H9 (cell line): Measurements from ENCODE around the gene GSG1L. TPM values are rescaled to one million over a fixed set of nuclear protein-coding genes. Genes with fewer than 3 reads are reported as not detected.
A peak's percentile ranks its signal among the peaks of the same experiment; 100 is the strongest.

Experiments used
- DNase-seq: peaks from one replicate; pipeline ENCODE4 v3.0.0-alpha.2; 2017
- H2AFZ ChIP-seq: one replicate; pipeline ENCODE4 v1.6.1; 2013; ENCODE audit warnings: mild to moderate bottlenecking, low read length, control low read depth, moderate library complexity
- H2AK5ac ChIP-seq: 2 replicates; pipeline ENCODE4 v1.6.1; 2013; ENCODE audit warnings: low read length, control low read depth, mixed read lengths; ENCODE audit not compliant: insufficient read length
- H2BK120ac ChIP-seq: one replicate; pipeline ENCODE4 v1.6.1; 2013; ENCODE audit warnings: low read depth, mild to moderate bottlenecking, low read length, control low read depth, inconsistent platforms; ENCODE audit not compliant: poor library complexity, severe bottlenecking
- H2BK12ac ChIP-seq: 2 replicates; pipeline ENCODE4 v1.6.1; 2013; ENCODE audit warnings: low read length, control low read depth, mixed read lengths, low read depth; ENCODE audit not compliant: insufficient read length
- H2BK15ac ChIP-seq: 2 replicates; pipeline ENCODE4 v1.6.1; 2013; ENCODE audit warnings: low read depth, low read length, control low read depth
- H2BK20ac ChIP-seq: one replicate; pipeline ENCODE4 v1.6.1; 2013; ENCODE audit warnings: low read depth, mild to moderate bottlenecking, low read length, control low read depth, inconsistent platforms; ENCODE audit not compliant: poor library complexity, severe bottlenecking
- H2BK5ac ChIP-seq: 2 replicates; pipeline ENCODE4 v1.6.1; 2013; ENCODE audit warnings: low read length, control low read depth, mixed read lengths; ENCODE audit not compliant: insufficient read length
- H3K14ac ChIP-seq: 2 replicates; pipeline ENCODE4 v1.6.1; 2013; ENCODE audit warnings: low read length, control low read depth; ENCODE audit not compliant: insufficient read depth
- H3K18ac ChIP-seq: 2 replicates; pipeline ENCODE4 v1.6.1; 2013; ENCODE audit warnings: low read depth, mild to moderate bottlenecking, mixed read lengths, low read length, control low read depth; ENCODE audit not compliant: insufficient read length
- H3K23ac ChIP-seq: 2 replicates; pipeline ENCODE4 v1.6.1; 2013; ENCODE audit warnings: low read length, control low read depth, mixed read lengths, low read depth; ENCODE audit not compliant: insufficient read length
- H3K23me2 ChIP-seq: 2 replicates; pipeline ENCODE4 v1.6.1; 2013; ENCODE audit warnings: low read depth, mild to moderate bottlenecking, mixed read lengths, low read length, control low read depth; ENCODE audit not compliant: insufficient read length, poor library complexity, severe bottlenecking
- H3K27ac ChIP-seq: 2 replicates; pipeline ENCODE4 v1.5.1; 2013; ENCODE audit warnings: low read length, control low read depth, mixed read lengths, low read depth; ENCODE audit not compliant: insufficient read length
- H3K27me3 ChIP-seq: 2 replicates; pipeline ENCODE4 v1.6.1; 2013; ENCODE audit warnings: low read length, control low read depth, inconsistent platforms; ENCODE audit not compliant: insufficient read depth
- H3K4ac ChIP-seq: 2 replicates; pipeline ENCODE4 v1.6.1; 2013; ENCODE audit warnings: low read depth, mild to moderate bottlenecking, control low read depth, inconsistent platforms, low read length, moderate library complexity
- H3K4me1 ChIP-seq: 2 replicates; pipeline ENCODE4 v1.6.1; 2013; ENCODE audit warnings: low read length, control low read depth, inconsistent platforms; ENCODE audit not compliant: insufficient read depth
- H3K4me2 ChIP-seq: 2 replicates; pipeline ENCODE4 v1.6.1; 2013; ENCODE audit warnings: low read length, control low read depth, mixed read lengths; ENCODE audit not compliant: insufficient read length, insufficient read depth
- H3K56ac ChIP-seq: 2 replicates; pipeline ENCODE4 v1.6.1; 2013; ENCODE audit warnings: low read depth, mild to moderate bottlenecking, mixed read lengths, low read length, control low read depth; ENCODE audit not compliant: insufficient read length
- H3K79me1 ChIP-seq: 2 replicates; pipeline ENCODE4 v1.6.1; 2013; ENCODE audit warnings: low read depth, mild to moderate bottlenecking, moderate library complexity, low read length, control low read depth, inconsistent platforms; ENCODE audit not compliant: insufficient read depth, poor library complexity, severe bottlenecking
- H3K79me2 ChIP-seq: 2 replicates; pipeline ENCODE4 v1.6.1; 2013; ENCODE audit warnings: low read length, control low read depth, inconsistent platforms; ENCODE audit not compliant: insufficient read depth
- H3K9ac ChIP-seq: 2 replicates; pipeline ENCODE4 v1.6.1; 2013; ENCODE audit warnings: low read length, control low read depth, mixed read lengths; ENCODE audit not compliant: insufficient read length; ENCODE audit errors: extremely low read depth
- H3K9me3 ChIP-seq: one replicate; pipeline ENCODE4 v1.6.1; 2013; ENCODE audit warnings: low read depth, low read length, inconsistent platforms; ENCODE audit not compliant: control insufficient read depth
- H3T11ph ChIP-seq: one replicate; pipeline ENCODE4 v1.6.1; 2013; ENCODE audit warnings: mild to moderate bottlenecking, low read length, control low read depth, inconsistent platforms
- H4K20me1 ChIP-seq: one replicate; pipeline ENCODE4 v1.6.1; 2013; ENCODE audit not compliant: control insufficient read depth, insufficient read length, insufficient read depth
- H4K5ac ChIP-seq: 2 replicates; pipeline ENCODE4 v1.6.1; 2013; ENCODE audit warnings: low read depth, mild to moderate bottlenecking, mixed read lengths, low read length, control low read depth; ENCODE audit not compliant: insufficient read length
- H4K8ac ChIP-seq: replicated peaks from 2 replicates; pipeline ENCODE4 v1.6.1; 2013; ENCODE audit warnings: low read length, control low read depth, mixed read lengths, low read depth; ENCODE audit not compliant: insufficient read length
- H4K91ac ChIP-seq: 2 replicates; pipeline ENCODE4 v1.6.1; 2013; ENCODE audit warnings: low read depth, mild to moderate bottlenecking, moderate library complexity, mixed read lengths, low read length, control low read depth; ENCODE audit not compliant: insufficient read length
- H3K27ac Mint-ChIP-seq, 3 experiments: 2 replicates in 2 of 3; 3 replicates in 1 of 3; pipeline ENCODE4 v1.8.0; 2020 to 2021; ENCODE audit warnings: mixed read lengths in 3 of 3, mild to moderate bottlenecking in 1 of 3, moderate library complexity in 1 of 3
- H3K27me3 Mint-ChIP-seq: 2 replicates; pipeline ENCODE4 v1.8.0; 2021; ENCODE audit warnings: low read depth, mild to moderate bottlenecking, moderate library complexity, mixed read lengths
- H3K36me3 Mint-ChIP-seq, 3 experiments: 2 replicates in 2 of 3; 3 replicates in 1 of 3; pipeline ENCODE4 v1.8.0; 2020 to 2021; ENCODE audit warnings: low read depth in 3 of 3, mixed read lengths in 3 of 3; ENCODE audit not compliant: insufficient read depth in 1 of 3
- H3K4me1 Mint-ChIP-seq, 2 experiments: 2 replicates each; pipeline ENCODE4 v1.8.0; 2020; ENCODE audit warnings: mixed read lengths in 2 of 2
- H3K4me3 Mint-ChIP-seq, 2 experiments: 2 replicates in 1 of 2; 3 replicates in 1 of 2; pipeline ENCODE4 v1.8.0; 2020 to 2021; ENCODE audit warnings: mild to moderate bottlenecking in 2 of 2, mixed read lengths in 2 of 2, moderate library complexity in 1 of 2
- H3K9me3 Mint-ChIP-seq, 2 experiments: 2 replicates in 1 of 2; 3 replicates in 1 of 2; pipeline ENCODE4 v1.8.0; 2020; ENCODE audit warnings: mild to moderate bottlenecking in 2 of 2, mixed read lengths in 2 of 2, moderate library complexity in 1 of 2
- CTCF ChIP-seq: fragments of 200-600 bp; sonication (generic); conservative IDR thresholded peaks from 3 replicates; pipeline ENCODE4 v1.8.0; 2021; ENCODE audit warnings: antibody characterized with exemption, mild to moderate bottlenecking
- WGBS: extraction: QIAGEN DNeasy Blood & Tissue Kit; methylation state at CpG from one replicate; pipeline ENCODE4 v1.1.7; 2013; ENCODE audit warnings: missing lambda C conversion rate, low lambda C conversion rate, mixed read lengths; ENCODE audit not compliant: insufficient read length; ENCODE audit errors: extremely low coverage; 5-methylcytosine and 5-hydroxymethylcytosine counted together
- total RNA-seq: library from RNA; stranded (reverse); gene quantifications from 2 replicates; pipeline ENCODE4 v1.2.1, GENCODE V29; 2021

The GSG1L gene
- total RNA-seq, 1 experiment from 2014 or later = 0.35 TPM

- Histone ChIP-seq H2BK15ac (no peak overlapping the region), H3K9ac (no peak overlapping the region), H2AK5ac (no peak overlapping the region), H3K56ac (no peak overlapping the region), H3T11ph (no peak overlapping the region), H3K9me3 (no peaks in the 10 kb centered on the region), H4K91ac (no peak overlapping the region), H3K14ac (no peak overlapping the region), H2BK120ac (no peak overlapping the region), H2BK12ac (no peak overlapping the region), H3K27ac (no peak overlapping the region), H3K4me2 (no peak overlapping the region), H4K5ac (no peak overlapping the region), H3K27me3 (peaks cover 18% of the 10 kb centered on the region; the same call in 1 of the 2 replicates), H3K4me1 (no peaks in the 10 kb centered on the region), H3K23ac (no peak overlapping the region), H2AFZ (no peak overlapping the region), H3K23me2 (peaks cover 5% of the 10 kb centered on the region), H2BK20ac (no peak overlapping the region), H3K4ac (no peak overlapping the region), H4K20me1 (no peaks in the 10 kb centered on the region), H4K8ac (no peak overlapping the region), H2BK5ac (no peak overlapping the region), H3K18ac (no peak overlapping the region), H3K79me2 (no peaks in the 10 kb centered on the region), H3K79me1 (no peaks in the 10 kb centered on the region)
- DNase-seq = no peak
- H3K9me3 Mint-ChIP-seq = no peaks in the 10 kb centered on the region
- no CpG with 5 or more reads among the region's 10 CpGs for WGBS
- no peaks in the 10 kb centered on the region for H3K36me3 Mint-ChIP-seq
- peaks cover 0 to 5% of the 10 kb centered on the region in 2 experiments; a peak in 2 of 4 replicates for H3K4me1 Mint-ChIP-seq
- peak overlapping the region in 1 of 2 experiments; percentile 74 for H3K4me3 Mint-ChIP-seq
- no peak overlapping the region for H3K27ac Mint-ChIP-seq
- no peak for TF ChIP-seq CTCF
- peaks cover 79% of the 10 kb centered on the region for H3K27me3 Mint-ChIP-seq
These were observed 2.0 kb downstream of the GSG1L start for GRCh38 chr16:28061352-28062101.
